ENCODE results near the gene TMC1. TPM values are rescaled to one million over a fixed set of nuclear protein-coding genes. Genes with fewer than 3 reads are reported as not detected.

TMC1 gene
- total RNA-seq, 1 experiment from 2014 or later, result 0.36 TPM

DNA sequence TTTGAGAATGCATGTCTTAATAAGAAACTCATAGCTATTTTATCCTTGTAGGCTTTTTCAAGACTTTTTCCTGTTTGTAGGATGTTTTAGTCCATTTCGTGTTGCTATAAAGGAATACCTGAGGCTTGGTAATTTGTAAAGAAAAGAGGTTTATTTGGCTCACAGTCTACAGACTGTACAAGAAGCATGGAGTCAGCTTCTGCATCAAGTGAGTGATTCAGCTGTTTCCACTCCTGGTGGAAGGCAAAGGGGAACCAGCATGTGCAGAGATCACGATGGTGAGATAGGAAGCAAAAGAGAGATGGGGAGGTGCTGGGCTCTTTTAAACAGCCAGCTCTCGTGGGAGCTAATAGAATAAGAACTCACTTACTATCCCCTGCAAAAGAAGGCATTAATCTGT lies 254.2 kb downstream of the TMC1 start:
- in situ Hi-C loops (cut with HindIII; ENCODE audit: low pct_unique_long_range_greater_than_20kb, low sequenced_read_pairs) (no loop called here), intact Hi-C loops (cut with micrococcal nuclease; ENCODE audit: unreplicated experiment) (no loop called here)
- no peak for ATAC-seq
- Histone ChIP-seq H3K4me1 (ENCODE audit: control insufficient read depth, insufficient read depth, low read length) (no peaks in the 10 kb centered on the region), H3K36me3 (ENCODE audit: control insufficient read depth, insufficient read depth, low read length) (no peaks in the 10 kb centered on the region), H3K9me3 (ENCODE audit: control insufficient read depth, insufficient read depth, low read depth, low read length) (no peaks in the 10 kb centered on the region), H3K27me3 (ENCODE audit: control insufficient read depth, insufficient read depth, low read length) (no peaks in the 10 kb centered on the region), H3K4me3 (ENCODE audit: low read depth in 2 of 2, low read length in 2 of 2) (no peak overlapping the region), H3K27ac (ENCODE audit: low read length) (no peak overlapping the region)
- DNase-seq (ENCODE audit: low read depth, low spot score), result no peak
- no TSS peak for BruUV-seq (replicated peaks)
- ChIA-PET POLR2A (no interaction called here), CTCF (no interaction called here)
- TF ChIP-seq SIN3A (IDR thresholded peaks at IDR 0.05; ENCODE audit: borderline replicate concordance, insufficient read depth, low read depth, low read length), result no peak
- TF ChIP-seq, protein P1, sequence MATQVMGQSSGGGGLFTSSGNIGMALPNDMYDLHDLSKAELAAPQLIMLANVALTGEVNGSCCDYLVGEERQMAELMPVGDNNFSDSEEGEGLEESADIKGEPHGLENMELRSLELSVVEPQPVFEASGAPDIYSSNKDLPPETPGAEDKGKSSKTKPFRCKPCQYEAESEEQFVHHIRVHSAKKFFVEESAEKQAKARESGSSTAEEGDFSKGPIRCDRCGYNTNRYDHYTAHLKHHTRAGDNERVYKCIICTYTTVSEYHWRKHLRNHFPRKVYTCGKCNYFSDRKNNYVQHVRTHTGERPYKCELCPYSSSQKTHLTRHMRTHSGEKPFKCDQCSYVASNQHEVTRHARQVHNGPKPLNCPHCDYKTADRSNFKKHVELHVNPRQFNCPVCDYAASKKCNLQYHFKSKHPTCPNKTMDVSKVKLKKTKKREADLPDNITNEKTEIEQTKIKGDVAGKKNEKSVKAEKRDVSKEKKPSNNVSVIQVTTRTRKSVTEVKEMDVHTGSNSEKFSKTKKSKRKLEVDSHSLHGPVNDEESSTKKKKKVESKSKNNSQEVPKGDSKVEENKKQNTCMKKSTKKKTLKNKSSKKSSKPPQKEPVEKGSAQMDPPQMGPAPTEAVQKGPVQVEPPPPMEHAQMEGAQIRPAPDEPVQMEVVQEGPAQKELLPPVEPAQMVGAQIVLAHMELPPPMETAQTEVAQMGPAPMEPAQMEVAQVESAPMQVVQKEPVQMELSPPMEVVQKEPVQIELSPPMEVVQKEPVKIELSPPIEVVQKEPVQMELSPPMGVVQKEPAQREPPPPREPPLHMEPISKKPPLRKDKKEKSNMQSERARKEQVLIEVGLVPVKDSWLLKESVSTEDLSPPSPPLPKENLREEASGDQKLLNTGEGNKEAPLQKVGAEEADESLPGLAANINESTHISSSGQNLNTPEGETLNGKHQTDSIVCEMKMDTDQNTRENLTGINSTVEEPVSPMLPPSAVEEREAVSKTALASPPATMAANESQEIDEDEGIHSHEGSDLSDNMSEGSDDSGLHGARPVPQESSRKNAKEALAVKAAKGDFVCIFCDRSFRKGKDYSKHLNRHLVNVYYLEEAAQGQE (IDR thresholded peaks at IDR 0.05; ENCODE audit: insufficient read depth in 1 of 2, low read depth in 2 of 2, low read length in 1 of 2), result no peak

GRCh38 chr9:72779614-72780013 lies 258.2 kb downstream of the TMC1 start:
- POLR2A ChIA-PET, result no interaction called here

More at GRCh38 chr9:72779614-72780013, 258.2 kb downstream of the TMC1 start:
- H3K4me1 ChIP-seq (ENCODE audit: control insufficient read depth, insufficient read depth, low read length), result no peaks in the 10 kb centered on the region
- TF ChIP-seq SIN3A (IDR thresholded peaks at IDR 0.05; ENCODE audit: borderline replicate concordance, insufficient read depth, low read depth, low read length), result no peak
- TF ChIP-seq TCF7L2 (IDR thresholded peaks at IDR 0.05; ENCODE audit: low read depth, low read length), result no peak
- TF ChIP-seq CTCF (IDR thresholded peaks at IDR 0.05), result no peak
- TF ChIP-seq, protein P1 (IDR thresholded peaks at IDR 0.05; ENCODE audit: insufficient read depth in 1 of 2, low read depth in 2 of 2, low read length in 1 of 2), result no peak
- no peak for TF ChIP-seq POLR2AphosphoS5 (IDR thresholded peaks at IDR 0.05; ENCODE audit: low read depth, low read length)
- ATAC-seq, result no peak
- no TSS peak for BruUV-seq (replicated peaks)
- DNase-seq (ENCODE audit: low read depth, low spot score), result no peak
- H3K9me3 ChIP-seq (ENCODE audit: control insufficient read depth, insufficient read depth, low read depth, low read length), result no peaks in the 10 kb centered on the region
- no peaks in the 10 kb centered on the region for H3K27me3 ChIP-seq (ENCODE audit: control insufficient read depth, insufficient read depth, low read length)
- no peak overlapping the region for H3K27ac ChIP-seq (ENCODE audit: low read length)
- in situ Hi-C loops (cut with HindIII; ENCODE audit: low pct_unique_long_range_greater_than_20kb, low sequenced_read_pairs) (no loop called here), intact Hi-C loops (cut with micrococcal nuclease; ENCODE audit: unreplicated experiment) (no loop called here)
- no peak overlapping the region for H3K4me3 ChIP-seq (ENCODE audit: low read depth in 2 of 2, low read length in 2 of 2)
- H3K36me3 ChIP-seq (ENCODE audit: control insufficient read depth, insufficient read depth, low read length), result no peaks in the 10 kb centered on the region
- CTCF ChIA-PET, result no interaction called here

Measured in Panc1 (cell line).